ENCODE measurements around the gene BTRC.

BTRC gene

GRCh38 chr10:101484175-101484745, 130.3 kb downstream of the BTRC start:
- TF ChIP-seq SNAI2 (CRISPR knock-in tag; IDR thresholded peaks at IDR 0.05), result no peak
- no peak for TF ChIP-seq CREB5 (CRISPR knock-in tag; IDR thresholded peaks at IDR 0.05; ENCODE audit: low read depth)
- no peak for TF ChIP-seq POU6F1 (CRISPR knock-in tag; IDR thresholded peaks at IDR 0.05; ENCODE audit: borderline replicate concordance, low read depth)
- no peak for TF ChIP-seq CSRNP3 (CRISPR knock-in tag; IDR thresholded peaks at IDR 0.05)
- no peak for TF ChIP-seq ESRRG (CRISPR knock-in tag; IDR thresholded peaks at IDR 0.05)
- TF ChIP-seq ZNF565 (CRISPR knock-in tag; conservative IDR thresholded peaks at IDR 0.05; ENCODE audit: low read depth), result no peak
- no peak for TF ChIP-seq RARB (CRISPR knock-in tag; IDR thresholded peaks at IDR 0.05)
- TF ChIP-seq ISL1 (CRISPR knock-in tag; IDR thresholded peaks at IDR 0.05), result no peak
- TF ChIP-seq PPARA (CRISPR knock-in tag; IDR thresholded peaks at IDR 0.05; ENCODE audit: borderline replicate concordance), result no peak
- TF ChIP-seq ZC3H10 (CRISPR knock-in tag; IDR thresholded peaks at IDR 0.05), result no peak
- no peak for TF ChIP-seq BACH2 (CRISPR knock-in tag; IDR thresholded peaks at IDR 0.05; ENCODE audit: borderline replicate concordance)
- no peak for TF ChIP-seq ZFP30 (CRISPR knock-in tag; IDR thresholded peaks at IDR 0.05)
- no peak for TF ChIP-seq CSDC2 (CRISPR knock-in tag; IDR thresholded peaks at IDR 0.05)
- no peak for TF ChIP-seq ARNTL (CRISPR knock-in tag; IDR thresholded peaks at IDR 0.05; ENCODE audit: borderline replicate concordance, low read depth)
- TF ChIP-seq PATZ1 (CRISPR knock-in tag; IDR thresholded peaks at IDR 0.05; ENCODE audit: borderline replicate concordance), result no peak
- TF ChIP-seq OSR1 (CRISPR knock-in tag; IDR thresholded peaks at IDR 0.05), result no peak
- no peak for TF ChIP-seq GLIS3 (CRISPR knock-in tag; IDR thresholded peaks at IDR 0.05)
- no peak for TF ChIP-seq TCF4 (CRISPR knock-in tag; IDR thresholded peaks at IDR 0.05; ENCODE audit: borderline replicate concordance)
- TF ChIP-seq TOX (CRISPR knock-in tag; IDR thresholded peaks at IDR 0.05; ENCODE audit: borderline replicate concordance), result no peak
- no peak for ATAC-seq

GRCh38 chr10:101485207-101485606, 131.2 kb downstream of the BTRC start:
- no peak for ATAC-seq
- TF ChIP-seq ZNF8 (CRISPR knock-in tag; IDR thresholded peaks at IDR 0.05) (no peak), ISL1 (CRISPR knock-in tag; IDR thresholded peaks at IDR 0.05) (no peak)

GRCh38 chr10:101485681-101486554, 132.0 kb downstream of the BTRC start:
- TF ChIP-seq ZNF70 (CRISPR knock-in tag; IDR thresholded peaks at IDR 0.05) (no peak), TSHZ2 (CRISPR knock-in tag; IDR thresholded peaks at IDR 0.05) (peak; percentile 24; the same call in 1 of the 2 replicates)
- peak; percentile 61 for ATAC-seq
